BE2C (cell line): ENCODE data around the gene FASTK.
A peak's percentile ranks its signal among the peaks of the same experiment; 100 is the strongest.

Source experiments
- DNase-seq: peaks from one replicate; pipeline ENCODE4 v3.0.0-alpha.2; 2020
- H3K27me3 ChIP-seq: fragments of 250-450 bp; sonication (Bioruptor Pico); 2 replicates; pipeline ENCODE4 v1.5.1; 2020; ENCODE audit warnings: mild to moderate bottlenecking
- H3K36me3 ChIP-seq: fragments of 250-450 bp; sonication (Bioruptor Pico); 2 replicates; pipeline ENCODE4 v1.5.1; 2020; ENCODE audit warnings: mild to moderate bottlenecking
- H3K4me1 ChIP-seq: fragments of 250-450 bp; sonication (Bioruptor Pico); 2 replicates; pipeline ENCODE4 v1.5.1; 2020
- H3K4me3 ChIP-seq: 2 replicates; pipeline ENCODE4 v1.5.1; 2011; ENCODE audit warnings: low read depth, low read length
- H3K9me3 ChIP-seq: fragments of 250-450 bp; sonication (Bioruptor Pico); 2 replicates; pipeline ENCODE4 v1.5.1; 2020
- CTCF ChIP-seq: IDR thresholded peaks from 2 replicates; pipeline ENCODE4 v1.5.1; 2012; ENCODE audit warnings: mild to moderate bottlenecking, low read depth, low read length

FASTK gene

GRCh38 chr7:151060416-151061212, 20.0 kb downstream of the FASTK start:
- TF ChIP-seq CTCF = peak; percentile 12
- no peaks in the 10 kb centered on the region for H3K27me3 ChIP-seq
- peak overlapping the region; percentile 94 for H3K4me3 ChIP-seq
- H3K9me3 ChIP-seq = no peaks in the 10 kb centered on the region
- H3K36me3 ChIP-seq = peaks cover 23% of the 10 kb centered on the region
- peaks cover 22% of the 10 kb centered on the region for H3K4me1 ChIP-seq
- peak; percentile 56 for DNase-seq

- Histone ChIP-seq H3K4me3 (peak overlapping the region; percentile 94), H3K27me3 (no peaks in the 10 kb centered on the region), H3K4me1 (peaks cover 22% of the 10 kb centered on the region), H3K9me3 (no peaks in the 10 kb centered on the region), H3K36me3 (peaks cover 17% of the 10 kb centered on the region)
- TF ChIP-seq CTCF = no peak
- no peak for DNase-seq
These were observed 20.5 kb downstream of the FASTK start for GRCh38 chr7:151060113-151060415.

GRCh38 chr7:151059367-151060112, 21.1 kb downstream of the FASTK start, which contains the start of gene SLC4A2:
SLC4A2 (plus strand) TSS chr7:151059589; CDS start chr7:151061988, 2,399 bp downstream.
- Histone ChIP-seq H3K4me1 (peaks cover 22% of the 10 kb centered on the region), H3K4me3 (peak within 1 kb of the TSS; percentile 94), H3K9me3 (no peaks in the 10 kb centered on the region), H3K27me3 (no peaks in the 10 kb centered on the region), H3K36me3 (peaks cover 12% of the 10 kb centered on the region)
- peak; percentile 52 for TF ChIP-seq CTCF
- DNase-seq = peak; percentile 79

- Histone ChIP-seq H3K36me3 (peaks cover 8% of the 10 kb centered on the region), H3K4me1 (peaks cover 22% of the 10 kb centered on the region), H3K27me3 (no peaks in the 10 kb centered on the region), H3K9me3 (no peaks in the 10 kb centered on the region), H3K4me3 (peak overlapping the region; percentile 94)
- no peak for TF ChIP-seq CTCF
- DNase-seq = no peak
These were observed 21.7 kb downstream of the FASTK start for GRCh38 chr7:151058781-151059366.

GRCh38 chr7:151057989-151058780, 22.4 kb downstream of the FASTK start:
- TF ChIP-seq CTCF = no peak
- peaks cover 3% of the 10 kb centered on the region; the same call in 1 of the 2 replicates for H3K36me3 ChIP-seq
- H3K9me3 ChIP-seq = no peaks in the 10 kb centered on the region
- H3K4me3 ChIP-seq = peak overlapping the region; percentile 94
- peak; percentile 99 for DNase-seq
- no peaks in the 10 kb centered on the region for H3K27me3 ChIP-seq
- H3K4me1 ChIP-seq = peaks cover 20% of the 10 kb centered on the region
